HG03432 (cell line): ENCODE results near the gene STN1.

Experiments
- ATAC-seq: cut with Tn5 transposase; IDR thresholded peaks from one replicate; pipeline ENCODE4 v1.9.1; 2021; ENCODE audit warnings: mild to moderate bottlenecking, moderate library complexity; ENCODE audit not compliant: unreplicated experiment

The STN1 gene

GRCh38 chr10:103929381-103929921, 11.5 kb upstream of the STN1 start:
- no peak for ATAC-seq

- ATAC-seq: no peak
Measured at GRCh38 chr10:103928784-103929183, 10.8 kb upstream of the STN1 start.

- ATAC-seq: no peak
Measured at GRCh38 chr10:103926722-103927319, 8.8 kb upstream of the STN1 start.

GRCh38 chr10:103925591-103925990, 7.6 kb upstream of the STN1 start:
- ATAC-seq: no peak

- no peak for ATAC-seq
Measured at GRCh38 chr10:103923502-103923901, 5.5 kb upstream of the STN1 start.

- no peak for ATAC-seq
Measured at GRCh38 chr10:103922659-103923058, 4.7 kb upstream of the STN1 start.

- ATAC-seq: no peak
Measured at GRCh38 chr10:103921750-103922195, 3.8 kb upstream of the STN1 start.

- ATAC-seq: no peak
Measured at GRCh38 chr10:103921248-103921647, 3.3 kb upstream of the STN1 start.

GRCh38 chr10:103919648-103920025, 1.7 kb upstream of the STN1 start:
- no peak for ATAC-seq

GRCh38 chr10:103917302-103918052, 507 bp downstream of the STN1 start:
- peak; percentile 13 for ATAC-seq

GRCh38 chr10:103916876-103917275, 1.1 kb downstream of the STN1 start:
- no peak for ATAC-seq

GRCh38 chr10:103916254-103916653, 1.7 kb downstream of the STN1 start:
- ATAC-seq: no peak

GRCh38 chr10:103915796-103916195, 2.2 kb downstream of the STN1 start:
- ATAC-seq: no peak

- no peak for ATAC-seq
Measured at GRCh38 chr10:103912759-103913158, 5.2 kb downstream of the STN1 start.

GRCh38 chr10:103911021-103911459, 6.9 kb downstream of the STN1 start:
- no peak for ATAC-seq

GRCh38 chr10:103910442-103911012, 7.5 kb downstream of the STN1 start:
- no peak for ATAC-seq

GRCh38 chr10:103905441-103905840, 12.5 kb downstream of the STN1 start:
- no peak for ATAC-seq

GRCh38 chr10:103901299-103901698, 16.7 kb downstream of the STN1 start:
- no peak for ATAC-seq

GRCh38 chr10:103899312-103899711, 18.7 kb downstream of the STN1 start:
- ATAC-seq: no peak

GRCh38 chr10:103897241-103897774, 20.7 kb downstream of the STN1 start:
- ATAC-seq: no peak

- ATAC-seq: no peak
Measured at GRCh38 chr10:103896225-103896624, 21.8 kb downstream of the STN1 start.
